ENCODE data around the gene NEK1. TPM values are rescaled to one million over a fixed set of nuclear protein-coding genes. Genes with fewer than 3 reads are reported as not detected.

NEK1 gene
- total and polyA plus RNA-seq, 2 donors (not counting 1 experiment from before 2014, with no cell fraction given), result 3.3 to 21.4 TPM

GRCh38 chr4:169464080-169464479, 148.3 kb downstream of the NEK1 start:
- TF ChIP-seq EZH2 (IDR thresholded peaks at IDR 0.05; ENCODE audit: borderline replicate concordance, insufficient read depth, low read depth, low read length, poor library complexity, severe bottlenecking) (no peak), CTCF (IDR thresholded peaks at IDR 0.05) (no peak)
- intact Hi-C loops (cut with micrococcal nuclease), result no loop called here

DNA sequence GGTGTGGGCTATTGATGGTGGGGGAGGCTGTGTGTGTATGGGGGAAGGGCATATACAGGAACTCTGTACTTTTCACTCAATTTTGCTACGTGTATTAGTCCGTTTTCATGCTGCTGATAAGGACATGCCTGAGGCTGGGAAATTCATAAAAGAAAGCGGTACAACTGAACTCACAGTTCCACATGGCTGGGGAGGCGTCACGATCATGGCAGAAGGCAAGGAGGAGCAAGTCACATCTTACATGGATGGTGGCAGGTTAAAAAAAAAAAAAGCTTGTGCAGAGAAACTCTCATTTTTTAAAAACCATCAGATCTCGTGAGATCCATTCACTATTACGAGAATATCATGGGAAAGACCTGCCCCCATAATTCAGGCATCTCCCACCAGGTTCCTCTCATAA, 152.3 kb downstream of the NEK1 start:
- POLR2A ChIA-PET, result no interaction called here
- intact Hi-C loops (cut with micrococcal nuclease), result no loop called here

More at GRCh38 chr4:169464080-169464479, 148.3 kb downstream of the NEK1 start:
- H3K4me3 Mint-ChIP-seq, result no peak overlapping the region
- Histone ChIP-seq H3K79me2 (ENCODE audit: control insufficient read depth, insufficient read depth, low read length) (no peaks in the 10 kb centered on the region), H2AFZ (ENCODE audit: insufficient read depth, low read depth, low read length, poor library complexity, severe bottlenecking) (no peak overlapping the region), H4K20me1 (ENCODE audit: control insufficient read depth, insufficient read depth, low read length, poor library complexity, severe bottlenecking) (no peaks in the 10 kb centered on the region), H3K9me3 (ENCODE audit: control extremely low read depth in 1 of 3, control insufficient read depth in 2 of 3, insufficient read depth in 1 of 3, low read length in 2 of 3) (no peaks in the 10 kb centered on the region), H3K4me2 (replicated peaks; ENCODE audit: low read depth, low read length, poor library complexity, severe bottlenecking) (no peak overlapping the region), H3K4me1 (ENCODE audit: control insufficient read depth in 2 of 2, insufficient read depth in 2 of 2, low read length in 2 of 2) (no peaks in the 10 kb centered on the region), H3K4me3 (ENCODE audit: control extremely low read depth in 1 of 5, extremely low read depth in 1 of 5, insufficient read depth in 1 of 5, low read depth in 2 of 5, low read length in 4 of 5) (no peak overlapping the region), H3K27me3 (replicated peaks in 1 of 4; ENCODE audit: control extremely low read depth in 1 of 4, control insufficient read depth in 3 of 4, insufficient read depth in 4 of 4, low read length in 3 of 4) (no peaks in the 10 kb centered on the region), H3K27ac (ENCODE audit: low read length in 2 of 2) (no peak overlapping the region), H3K36me3 (replicated peaks in 1 of 2; ENCODE audit: control extremely low read depth in 1 of 2, control insufficient read depth in 1 of 2, extremely low read depth in 1 of 2, insufficient read depth in 2 of 2, low read length in 1 of 2) (peaks cover 4 to 6% of the 10 kb centered on the region in 2 experiments), H3K9ac (ENCODE audit: low read length) (no peak overlapping the region)
- ATAC-seq (ENCODE audit: low read depth), result no peak
- no peak overlapping the region for H3K27ac Mint-ChIP-seq
- 100% methylated on average over 1 of the region's 3 CpGs for WGBS (ENCODE audit: insufficient coverage)
- ChIA-PET POLR2A (no interaction called here), CTCF (no interaction called here)
- DNase-seq, result no peak
- peaks cover 2% of the 10 kb centered on the region for H3K9me3 Mint-ChIP-seq (ENCODE audit: insufficient read depth)
- no peaks in the 10 kb centered on the region for H3K4me1 Mint-ChIP-seq
- no peaks in the 10 kb centered on the region for H3K27me3 Mint-ChIP-seq

More for the DNA sequence above, 152.3 kb downstream of the NEK1 start:
- peaks cover 5 to 6% of the 10 kb centered on the region in 2 experiments for H3K36me3 ChIP-seq (replicated peaks in 1 of 2; ENCODE audit: control extremely low read depth in 1 of 2, control insufficient read depth in 1 of 2, extremely low read depth in 1 of 2, insufficient read depth in 2 of 2, low read length in 1 of 2)
- no peaks in the 10 kb centered on the region for H3K9me3 ChIP-seq (ENCODE audit: control extremely low read depth in 1 of 3, control insufficient read depth in 2 of 3, insufficient read depth in 1 of 3, low read length in 2 of 3)
- Mint-ChIP-seq H3K4me3 (no peak overlapping the region), H3K4me1 (no peaks in the 10 kb centered on the region), H3K27ac (no peak overlapping the region), H3K27me3 (no peaks in the 10 kb centered on the region), H3K9me3 (ENCODE audit: insufficient read depth) (peaks cover 2% of the 10 kb centered on the region)
- no peak for DNase-seq
- H3K9ac ChIP-seq (ENCODE audit: low read length), result no peak overlapping the region
- no peak for ATAC-seq (ENCODE audit: low read depth)
- no peak overlapping the region for H2AFZ ChIP-seq (ENCODE audit: insufficient read depth, low read depth, low read length, poor library complexity, severe bottlenecking)
- no peak overlapping the region for H3K27ac ChIP-seq (ENCODE audit: low read length in 2 of 2)
- no peak for TF ChIP-seq EZH2 (IDR thresholded peaks at IDR 0.05; ENCODE audit: borderline replicate concordance, insufficient read depth, low read depth, low read length, poor library complexity, severe bottlenecking)
- no peak for TF ChIP-seq CTCF (IDR thresholded peaks at IDR 0.05)
- no peaks in the 10 kb centered on the region for H3K79me2 ChIP-seq (ENCODE audit: control insufficient read depth, insufficient read depth, low read length)
- H3K4me1 ChIP-seq (ENCODE audit: control insufficient read depth in 2 of 2, insufficient read depth in 2 of 2, low read length in 2 of 2), result no peaks in the 10 kb centered on the region
- WGBS (ENCODE audit: insufficient coverage), result 100% methylated on average over 5 of the region's 7 CpGs
- H3K4me3 ChIP-seq (ENCODE audit: control extremely low read depth in 1 of 5, extremely low read depth in 1 of 5, insufficient read depth in 1 of 5, low read depth in 2 of 5, low read length in 4 of 5), result no peak overlapping the region
- H3K4me2 ChIP-seq (replicated peaks; ENCODE audit: low read depth, low read length, poor library complexity, severe bottlenecking), result no peak overlapping the region
- no peaks in the 10 kb centered on the region for H3K27me3 ChIP-seq (replicated peaks in 1 of 4; ENCODE audit: control extremely low read depth in 1 of 4, control insufficient read depth in 3 of 4, insufficient read depth in 4 of 4, low read length in 3 of 4)
- H4K20me1 ChIP-seq (ENCODE audit: control insufficient read depth, insufficient read depth, low read length, poor library complexity, severe bottlenecking), result no peaks in the 10 kb centered on the region
- CTCF ChIA-PET, result no interaction called here

Data from B cell (primary cell).